HepG2 (cell line): ENCODE results near the gene PTK7. TPM values are rescaled to one million over a fixed set of nuclear protein-coding genes. Genes with fewer than 3 reads are reported as not detected.

Source experiments
- ATAC-seq: fragments of 200-7000 bp; cut with Tn5 transposase; 3 replicates; pipeline ENCODE4 v1.9.1; 2020; ENCODE audit warnings: mild to moderate bottlenecking, moderate library complexity
- BruUV-seq: library from RNA; stranded (reverse); fragments of 400-500 nt; replicated peaks from 2 replicates; lab custom pipeline; 2021; lab: Mats Ljungman, UMichigan
- CTCF ChIA-PET: fragments of 300-600 bp; formaldehyde crosslinking; extraction: SDS; loops from one replicate; lab custom pipeline; 2021; ENCODE audit warnings: low total read pairs, inconsistent platforms, low intra/inter-chr PET ratio; lab: Yijun Ruan, JAX
- POLR2A ChIA-PET: fragments of 350-600 bp; sonication (Branson Sonifier 250); formaldehyde crosslinking; loops from one replicate; lab custom pipeline; 2020; ENCODE audit warnings: antibody characterized with exemption, inconsistent platforms; lab: Yijun Ruan, JAX
- DNase-seq: peaks from one replicate; pipeline ENCODE4 v3.0.0-alpha.2; 2015; ENCODE audit warnings: low spot score
- FAIRE-seq: peaks from 3 replicates; lab custom pipeline; 2011; peaks lifted over from hg19 to GRCh38; lab: Jason Lieb, UNC
- H2AFZ ChIP-seq: one replicate; pipeline ENCODE4 v1.6.1; 2011; ENCODE audit warnings: low read length, inconsistent platforms
- H3K27ac ChIP-seq: fragments of 300-600 bp; 3 replicates; pipeline ENCODE4 v1.8.0; 2011; ENCODE audit warnings: mixed run types, mild to moderate bottlenecking, mixed read lengths, low read length, inconsistent platforms; ENCODE audit not compliant: insufficient read depth; ENCODE audit errors: extremely low read length
- H3K27me3 ChIP-seq, 2 experiments: fragments of 200-600 bp in 1 of 2; 2 replicates in 1 of 2; 3 replicates in 1 of 2; pipeline versions ENCODE4 v1.6.0 to v1.8.0; 2011; ENCODE audit warnings: low read length in 2 of 2, mild to moderate bottlenecking in 2 of 2, moderate library complexity in 2 of 2, inconsistent platforms in 1 of 2; ENCODE audit not compliant: insufficient read depth in 2 of 2, control insufficient read depth in 1 of 2
- H3K36me3 ChIP-seq, 2 experiments: fragments of 200-600 bp in 1 of 2; replicated peaks in 1 of 2; 2 replicates in 1 of 2; 3 replicates in 1 of 2; pipeline versions ENCODE4 v1.5.1 to v1.8.0; 2011; ENCODE audit warnings: low read length in 2 of 2, inconsistent platforms in 1 of 2; ENCODE audit not compliant: insufficient read depth in 2 of 2, control insufficient read depth in 1 of 2
- H3K4me1 ChIP-seq: 2 replicates; pipeline ENCODE4 v1.5.1; 2012; ENCODE audit warnings: low read length, inconsistent platforms; ENCODE audit not compliant: insufficient read depth
- H3K4me2 ChIP-seq: 2 replicates; pipeline ENCODE4 v1.6.0; 2011; ENCODE audit warnings: low read depth, low read length, inconsistent platforms
- H3K4me3 ChIP-seq, 3 experiments: fragments of 200-600 bp in 1 of 3; sonication (generic), shearing (Covaris generic) in 1 of 3; replicated peaks in 1 of 3; 2 replicates each; pipeline ENCODE4 v1.5.1; 2011 to 2016; ENCODE audit warnings: low read length in 3 of 3, inconsistent platforms in 2 of 3, low read depth in 2 of 3, mild to moderate bottlenecking in 2 of 3, control low read depth in 1 of 3, mixed read lengths in 1 of 3; ENCODE audit not compliant: insufficient read depth in 1 of 3
- H3K79me2 ChIP-seq: one replicate; pipeline ENCODE4 v1.6.1; 2011; ENCODE audit warnings: low read length, inconsistent platforms; ENCODE audit not compliant: insufficient read depth
- H3K9ac ChIP-seq: 2 replicates; pipeline ENCODE4 v1.6.0; 2011; ENCODE audit warnings: mild to moderate bottlenecking, low read depth, low read length, inconsistent platforms; ENCODE audit not compliant: insufficient read depth
- H3K9me3 ChIP-seq: 2 replicates; pipeline ENCODE4 v1.5.1; 2012; ENCODE audit warnings: mild to moderate bottlenecking, low read length
- H4K20me1 ChIP-seq: 2 replicates; pipeline ENCODE4 v1.6.0; 2011; ENCODE audit warnings: inconsistent platforms, mild to moderate bottlenecking, low read length, moderate library complexity; ENCODE audit not compliant: insufficient read depth
- NCOA1 ChIP-seq: sonication (generic); formaldehyde crosslinking; IDR thresholded peaks from 2 replicates; pipeline ENCODE4 v1.9.0; 2021; ENCODE audit warnings: missing genetic modification reagents
- SIN3B ChIP-seq: fragments of 150-350 bp; IDR thresholded peaks from 2 replicates; pipeline ENCODE4 v1.6.1; 2014; ENCODE audit warnings: low read length
- THAP11 ChIP-seq: IDR thresholded peaks from 2 replicates; pipeline ENCODE4 v1.6.1; 2016; ENCODE audit warnings: missing biosample characterization, missing genetic modification reagents
- ZNF121 ChIP-seq: sonication (generic); formaldehyde crosslinking; IDR thresholded peaks from 2 replicates; pipeline ENCODE4 v1.5.0; 2020; ENCODE audit warnings: mild to moderate bottlenecking, missing genetic modification reagents
- ZNF318 ChIP-seq: sonication (generic); formaldehyde crosslinking; IDR thresholded peaks from 2 replicates; pipeline ENCODE4 v1.4.0; 2020; ENCODE audit warnings: mild to moderate bottlenecking, missing genetic modification reagents
- ZNF558 ChIP-seq: sonication (generic); formaldehyde crosslinking; IDR thresholded peaks from 2 replicates; pipeline ENCODE4 v1.9.0; 2022; ENCODE audit warnings: mild to moderate bottlenecking, missing genetic modification reagents, borderline replicate concordance
- WGBS: methylation state at CpG from one replicate; pipeline ENCODE4 v1.1.6; 2017; ENCODE audit warnings: low lambda C conversion rate; 5-methylcytosine and 5-hydroxymethylcytosine counted together
- in situ Hi-C: cut with HindIII; loops from 2 replicates; pipeline ENCODE4 v1.10.0; 2017; ENCODE audit warnings: low pct_unique_long_range_greater_than_20kb; ENCODE audit not compliant: extremely low pct_ligation_motif_present
- intact Hi-C: fragments of 100-400 bp; cut with micrococcal nuclease; formaldehyde crosslinking; loops from one replicate; pipeline ENCODE4 v1.10.0; 2022; ENCODE audit not compliant: unreplicated experiment
- polyA plus RNA-seq, 8 experiments: library from polyadenylated mRNA; depleted of rRNA in 3 of 8; stranded (reverse) in 7 of 8; unstranded in 1 of 8; fragments of >200 nt; fragmentation: Illumina TruSeq in 4 of 8; extraction: Trizol in 4 of 8; gene quantifications; 2 replicates each; pipeline versions ENCODE4 v1.2.1 to v1.2.3, GENCODE V29; 2011 to 2016; ENCODE audit warnings: low read depth in 4 of 8, missing spikeins in 1 of 8, mixed read lengths in 1 of 8; ENCODE audit not compliant: insufficient read depth in 1 of 8
- total RNA-seq, 5 experiments: library from RNA; depleted of rRNA; stranded (reverse); fragments of >200 nt; fragmentation: Illumina TruSeq; extraction: Trizol; gene quantifications; 2 replicates each; pipeline ENCODE4 v1.2.3, GENCODE V29; 2016; ENCODE audit warnings: low read depth in 1 of 5

PTK7 gene
- total and polyA plus RNA-seq, 2 of the 13 experiments (the other 11 are each of a cell fraction or from before 2014, with no cell fraction given): 98.5 to 99.8 TPM

GRCh38 chr6:43147691-43148477 is 71.8 kb downstream of the PTK7 start:
- H3K79me2 ChIP-seq: no peaks in the 10 kb centered on the region
- BruUV-seq: no TSS peak
- H3K4me2 ChIP-seq: no peak overlapping the region
- peak; percentile 36; the same call in 1 of the 2 replicates for TF ChIP-seq ZNF121 (CRISPR knock-in tag)
- no peak for TF ChIP-seq SIN3B
- TF ChIP-seq, all 625 proteins: peak for 1
- 95% methylated on average over 6 of the region's 6 CpGs for WGBS
- no peak overlapping the region for H3K27ac ChIP-seq
- DNase-seq: no peak
- no peak overlapping the region for H3K9ac ChIP-seq
- FAIRE-seq: no peak
- ATAC-seq: no peak
- H3K27me3 ChIP-seq: no peaks in the 10 kb centered on the region
- H3K4me1 ChIP-seq: peaks cover 42% of the 10 kb centered on the region
- ChIA-PET CTCF (no interaction called here), POLR2A (interaction anchor here (1.5 kb wide), 1 partner anchor 87 kb away, joined by 5 read pairs; no protein-coding TSS in a partner anchor)
- intact Hi-C loops: no loop called here
- no peak overlapping the region for H2AFZ ChIP-seq
- no peak overlapping the region for H3K4me3 ChIP-seq
- in situ Hi-C loops: no loop called here
- H3K9me3 ChIP-seq: no peaks in the 10 kb centered on the region
- peaks cover 10 to 13% of the 10 kb centered on the region in 2 experiments; a peak in 3 of 5 replicates for H3K36me3 ChIP-seq
- no peaks in the 10 kb centered on the region for H4K20me1 ChIP-seq

- in situ Hi-C loops (no loop called here), intact Hi-C loops (no loop called here)
- peaks cover 10 to 12% of the 10 kb centered on the region in 2 experiments; a peak in 3 of 5 replicates for H3K36me3 ChIP-seq
- no peak overlapping the region for H3K9ac ChIP-seq
- no peaks in the 10 kb centered on the region for H3K27me3 ChIP-seq
- H3K27ac ChIP-seq: no peak overlapping the region
- H3K9me3 ChIP-seq: no peaks in the 10 kb centered on the region
- peaks cover 31% of the 10 kb centered on the region for H3K4me1 ChIP-seq
- POLR2A ChIA-PET: interaction anchor here (1.1 to 2.3 kb wide), 4 partner anchors 90 to 165 kb away, joined by 3 to 9 read pairs (median 4); partner anchors contain the start of genes CUL7, KLC4, MRPL2 and PPP2R5D
- no peak for DNase-seq
- 100% methylated on average over 1 of the region's 1 CpG for WGBS
- ATAC-seq: no peak
- BruUV-seq: no TSS peak
- no peaks in the 10 kb centered on the region for H4K20me1 ChIP-seq
- no peak for FAIRE-seq
- CTCF ChIA-PET: no interaction called here
- no peak overlapping the region for H3K4me2 ChIP-seq
- H2AFZ ChIP-seq: no peak overlapping the region
- H3K4me3 ChIP-seq: no peak overlapping the region
- no peaks in the 10 kb centered on the region for H3K79me2 ChIP-seq
- TF ChIP-seq ZNF558 (CRISPR knock-in tag) (no peak), ZNF318 (CRISPR knock-in tag) (no peak), THAP11 (no peak), NCOA1 (CRISPR knock-in tag) (no peak)
Measured at GRCh38 chr6:43149265-43149664, 73.2 kb downstream of the PTK7 start.
